Small intestine (tissue), 7 donors: ENCODE data around the gene MCEE. TPM values are rescaled to one million over a fixed set of nuclear protein-coding genes. Genes with fewer than 3 reads are reported as not detected.

Experiments
- DNase-seq, 2 donors: peaks; one replicate each; pipeline versions ENCODE4 v3.0.0 to v3.0.0-alpha.2; 2013
- FAIRE-seq: peaks from 2 replicates; lab custom pipeline; 2012; peaks lifted over from hg19 to GRCh38; lab: Jason Lieb, UNC
- H3K27ac ChIP-seq, 3 donors: one replicate each; pipeline ENCODE4 v1.5.1; 2013; ENCODE audit warnings: low read length in 2 of 3, mild to moderate bottlenecking in 2 of 3, control low read depth in 1 of 3, inconsistent platforms in 1 of 3, low read depth in 1 of 3, moderate library complexity in 1 of 3
- H3K27me3 ChIP-seq, 3 donors: one replicate each; pipeline ENCODE4 v1.6.1; 2013; ENCODE audit warnings: low read length in 3 of 3, inconsistent platforms in 1 of 3; ENCODE audit not compliant: control insufficient read depth in 3 of 3, insufficient read depth in 3 of 3
- H3K36me3 ChIP-seq, 3 donors: one replicate each; pipeline ENCODE4 v1.6.1; 2013; ENCODE audit warnings: low read length in 3 of 3, inconsistent platforms in 1 of 3, low read depth in 1 of 3, mild to moderate bottlenecking in 1 of 3, moderate library complexity in 1 of 3; ENCODE audit not compliant: control insufficient read depth in 3 of 3, insufficient read depth in 2 of 3
- H3K4me1 ChIP-seq, 3 donors: one replicate each; pipeline ENCODE4 v1.6.1; 2013; ENCODE audit warnings: low read length in 2 of 3, inconsistent platforms in 1 of 3, low read depth in 1 of 3, mild to moderate bottlenecking in 1 of 3, moderate library complexity in 1 of 3; ENCODE audit not compliant: control insufficient read depth in 3 of 3, insufficient read depth in 2 of 3
- H3K4me3 ChIP-seq, 3 donors: one replicate each; pipeline ENCODE4 v1.5.1; 2013; ENCODE audit warnings: low read length in 3 of 3, control low read depth in 1 of 3, inconsistent platforms in 1 of 3, low read depth in 1 of 3, mild to moderate bottlenecking in 1 of 3, moderate library complexity in 1 of 3
- H3K9me3 ChIP-seq, 2 donors: one replicate each; pipeline ENCODE4 v1.6.1; 2013; ENCODE audit warnings: low read depth in 1 of 2, low read length in 1 of 2; ENCODE audit not compliant: control insufficient read depth in 2 of 2, insufficient read depth in 1 of 2
- WGBS, 3 donors: extraction: QIAGEN DNeasy Blood & Tissue Kit; methylation state at CpG; one replicate each; pipeline ENCODE4 v1.1.7; 2013; 5-methylcytosine and 5-hydroxymethylcytosine counted together
- polyA plus RNA-seq, 4 donors: library from polyadenylated mRNA; stranded (reverse) in 3 of 4; unstranded in 1 of 4; fragments of 200-250 nt in 3 of 4; fragments of 120-200 nt in 1 of 4; gene quantifications; one replicate each; pipeline versions ENCODE4 v1.2.1 to v1.2.3, GENCODE V29; 2013
- donor health status: healthy with polysubstance abuse.
- donor health status: control.
- donor health status: control.
- donor health status: Bipolar disorder and iron deficiency.
- donor health status: healthy.

MCEE gene
- polyA plus RNA-seq, 4 donors: 16.3 to 43.6 (median 31.5) TPM

- DNase-seq (peak; percentile 21 to 28), FAIRE-seq (no peak)
- 55 to 71% (median 57%) methylated on average over 10 of the region's 10 CpGs for WGBS, 3 donors
- no peak overlapping the region for H3K4me3 ChIP-seq
- no peak overlapping the region for H3K27ac ChIP-seq
- H3K27me3 ChIP-seq: no peaks in the 10 kb centered on the region
- H3K36me3 ChIP-seq: peaks cover 0 to 47% (median 10%) of the 10 kb centered on the region in 3 donors
- no peaks in the 10 kb centered on the region for H3K9me3 ChIP-seq
- peaks cover 0 to 12% (median 4%) of the 10 kb centered on the region in 3 donors for H3K4me1 ChIP-seq
Observed at GRCh38 chr2:71070294-71071093, 59.5 kb downstream of the MCEE start.

GRCh38 chr2:71069376-71069775 is 60.7 kb downstream of the MCEE start:
- Histone ChIP-seq H3K27ac (peak overlapping the region in 1 of 3 donors; percentile 86), H3K36me3 (peaks cover 0 to 39% (median 8%) of the 10 kb centered on the region in 3 donors)

GRCh38 chr2:71068218-71069035 is 61.6 kb downstream of the MCEE start, which contains the start of gene NAGK:
Gene NAGK (plus strand): TSS chr2:71068648. CDS start chr2:71068684, 36 bp downstream.
- FAIRE-seq (no peak), DNase-seq (peak; percentile 97 to 99)
- no peaks in the 10 kb centered on the region for H3K9me3 ChIP-seq
- peaks cover 0 to 12% (median 12%) of the 10 kb centered on the region in 3 donors for H3K4me1 ChIP-seq
- WGBS, 3 donors: 0 to 1% (median 1%) methylated on average over 58 to 66 of the region's 66 CpGs
- peaks cover 0 to 30% (median 0%) of the 10 kb centered on the region in 3 donors for H3K36me3 ChIP-seq
- peak within 1 kb of the TSS; percentile 71 to 97 (median 86) for H3K27ac ChIP-seq
- H3K27me3 ChIP-seq: no peaks in the 10 kb centered on the region
- peak within 1 kb of the TSS; percentile 42 to 65 (median 56) for H3K4me3 ChIP-seq

More at GRCh38 chr2:71069376-71069775, 60.7 kb downstream of the MCEE start:
- Histone ChIP-seq H3K4me3 (peak overlapping the region; percentile 42 to 65 (median 56)), H3K4me1 (peaks cover 0 to 12% (median 8%) of the 10 kb centered on the region in 3 donors), H3K9me3 (no peaks in the 10 kb centered on the region), H3K27me3 (no peaks in the 10 kb centered on the region)
- WGBS, 3 donors: 39 to 56% (median 50%) methylated on average over 5 of the region's 5 CpGs
- FAIRE-seq (no peak), DNase-seq (no peak)

- H3K4me3 ChIP-seq: peak overlapping the region; percentile 42 to 65 (median 56)
- peaks cover 0 to 23% (median 0%) of the 10 kb centered on the region in 3 donors for H3K36me3 ChIP-seq
- DNase-seq (no peak), FAIRE-seq (no peak)
- no peaks in the 10 kb centered on the region for H3K9me3 ChIP-seq
- 4 to 6% (median 6%) methylated on average over 26 of the region's 26 CpGs for WGBS, 3 donors
- peak overlapping the region; percentile 51 to 97 (median 86) for H3K27ac ChIP-seq
- H3K27me3 ChIP-seq: no peaks in the 10 kb centered on the region
- H3K4me1 ChIP-seq: peaks cover 0 to 12% (median 12%) of the 10 kb centered on the region in 3 donors
Observed at GRCh38 chr2:71067567-71068217, 62.3 kb downstream of the MCEE start.

GRCh38 chr2:71066856-71067255 is 63.2 kb downstream of the MCEE start:
- H3K27me3 ChIP-seq: no peaks in the 10 kb centered on the region
- H3K36me3 ChIP-seq: peaks cover 0 to 16% (median 0%) of the 10 kb centered on the region in 3 donors
- no peak overlapping the region for H3K27ac ChIP-seq
- 87 to 91% (median 91%) methylated on average over 3 of the region's 3 CpGs for WGBS, 3 donors
- H3K9me3 ChIP-seq: no peaks in the 10 kb centered on the region
- peaks cover 0 to 12% (median 12%) of the 10 kb centered on the region in 3 donors for H3K4me1 ChIP-seq
- DNase-seq (no peak), FAIRE-seq (no peak)
- H3K4me3 ChIP-seq: no peak overlapping the region

GRCh38 chr2:71064754-71065621 is 65.0 kb downstream of the MCEE start:
- FAIRE-seq: no peak
- H3K4me1 ChIP-seq: peaks cover 0 to 12% (median 6%) of the 10 kb centered on the region in 3 donors

GRCh38 chr2:71064110-71064611 is 65.9 kb downstream of the MCEE start:
- Histone ChIP-seq H3K4me3 (no peak overlapping the region), H3K9me3 (no peaks in the 10 kb centered on the region), H3K4me1 (peaks cover 0 to 12% (median under 1%) of the 10 kb centered on the region in 3 donors), H3K27me3 (peaks cover 0 to 13% (median 0%) of the 10 kb centered on the region in 3 donors), H3K36me3 (no peaks in the 10 kb centered on the region), H3K27ac (peak overlapping the region; percentile 18 to 86 (median 55))
- WGBS, 3 donors: 55 to 66% (median 61%) methylated on average over 9 of the region's 9 CpGs
- DNase-seq (no peak), FAIRE-seq (no peak)

More at GRCh38 chr2:71064754-71065621, 65.0 kb downstream of the MCEE start:
- H3K9me3 ChIP-seq: no peaks in the 10 kb centered on the region
- H3K27ac ChIP-seq: peak overlapping the region in 2 of 3 donors; percentile 55 to 86
- peaks cover 0 to 9% (median 0%) of the 10 kb centered on the region in 3 donors for H3K27me3 ChIP-seq
- 52 to 78% (median 65%) methylated on average over 7 of the region's 7 CpGs for WGBS, 3 donors
- H3K36me3 ChIP-seq: no peaks in the 10 kb centered on the region
- H3K4me3 ChIP-seq: no peak overlapping the region
- peak in 1 of 2 donors; percentile 65 for DNase-seq
